AG04449 (cell line): Measurements from ENCODE around the gene ZNF280A.
"Not testable (repeated sequence)": the region's sequence is repeated elsewhere in the genome, so short reads cannot be mapped to it uniquely, and the experiment has no call there.

Source experiments
- CTCF ChIA-PET: fragments of 350-600 bp; formaldehyde crosslinking; extraction: SDS; loops from one replicate; lab custom pipeline; 2021; ENCODE audit warnings: antibody characterized with exemption; lab: Yijun Ruan, JAX
- POLR2A ChIA-PET: fragments of 400-600, 350-600 bp; formaldehyde crosslinking; extraction: SDS; loops from one replicate; lab custom pipeline; 2020; ENCODE audit warnings: antibody characterized with exemption, inconsistent platforms; lab: Yijun Ruan, JAX
- DNase-seq: peaks from one replicate; pipeline ENCODE4 v3.0.0-alpha.2; 2010; ENCODE audit warnings: low read depth, low spot score
- H3K4me3 ChIP-seq: 2 replicates; pipeline ENCODE4 v1.5.1; 2011; ENCODE audit warnings: low read depth, mild to moderate bottlenecking, control low read depth, low read length
- CTCF ChIP-seq: IDR thresholded peaks from one replicate; pipeline ENCODE4 v1.5.1; 2011; ENCODE audit warnings: mild to moderate bottlenecking, moderate library complexity, low read length, control low read depth, inconsistent platforms; ENCODE audit not compliant: insufficient read depth; ENCODE audit errors: missing control alignments

Gene ZNF280A

DNA sequence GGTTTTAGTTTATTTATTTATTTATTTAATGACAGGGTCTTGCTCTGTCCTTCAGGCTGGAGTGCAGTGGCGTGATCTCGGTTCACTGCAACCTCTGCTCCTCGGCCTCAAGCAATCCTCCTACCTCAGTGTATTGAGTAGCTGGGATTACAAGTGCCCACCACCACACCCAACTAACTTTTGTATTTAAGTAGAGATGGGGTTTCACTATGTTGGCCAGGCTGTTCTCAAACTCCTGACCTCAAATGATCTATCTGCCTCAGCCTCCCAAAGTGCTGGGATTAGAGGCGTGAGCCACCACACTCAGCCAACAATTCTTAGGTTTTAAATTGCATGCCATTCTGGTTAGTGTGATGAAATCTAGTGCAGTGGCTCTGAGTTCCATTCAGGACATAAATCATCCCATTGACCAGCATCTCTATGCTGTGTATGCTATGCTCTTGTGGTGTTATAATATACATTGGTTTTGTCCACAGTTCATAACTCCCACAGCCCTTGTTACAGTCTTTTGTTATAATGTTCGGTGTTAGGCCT lies 40.0 kb downstream of the ZNF280A start:
- H3K4me3 ChIP-seq: no peak overlapping the region
- CTCF ChIA-PET: interaction anchor here (5.6 kb wide), 1 partner anchor 17 kb away, joined by 36 read pairs; no protein-coding TSS in a partner anchor
- POLR2A ChIA-PET: no interaction called here
- no peak for TF ChIP-seq CTCF
- no peak for DNase-seq

DNA sequence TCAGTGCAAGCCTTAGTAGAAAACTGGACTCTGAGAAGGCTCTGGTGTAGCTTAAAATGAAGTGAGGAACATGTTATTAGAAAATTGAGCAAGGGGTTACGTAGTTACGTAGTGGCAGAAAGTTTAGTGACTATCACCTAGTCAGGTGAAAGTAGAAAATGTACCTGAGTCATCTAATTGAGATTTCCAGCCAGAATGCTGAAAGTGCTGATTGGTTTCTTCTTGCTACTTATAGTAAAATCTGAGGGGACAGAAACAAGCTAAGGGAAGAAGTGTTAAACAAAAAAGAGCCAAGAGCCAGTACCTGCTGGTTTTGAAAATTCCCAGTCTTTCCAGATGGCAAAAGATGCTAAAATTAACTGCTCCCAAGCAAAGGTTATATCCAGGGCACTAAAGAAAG lies 41.0 kb downstream of the ZNF280A start:
- H3K4me3 ChIP-seq: no peak overlapping the region
- CTCF ChIA-PET: interaction anchor here (5.6 kb wide), 1 partner anchor 16 kb away, joined by 36 read pairs; no protein-coding TSS in a partner anchor
- no peak for DNase-seq
- POLR2A ChIA-PET: interaction anchor here (0.6 kb wide), 1 partner anchor 29 kb away, joined by 3 read pairs; the partner anchor contains the start of gene ZNF280B
- TF ChIP-seq CTCF: no peak

GRCh38 chr22:22478470-22478869 lies 41.6 kb downstream of the ZNF280A start:
- H3K4me3 ChIP-seq: no peak overlapping the region
- POLR2A ChIA-PET: no interaction called here
- DNase-seq: no peak
- no peak for TF ChIP-seq CTCF
- CTCF ChIA-PET: interaction anchor here (5.6 kb wide), 1 partner anchor 15 kb away, joined by 36 read pairs; no protein-coding TSS in a partner anchor

DNA sequence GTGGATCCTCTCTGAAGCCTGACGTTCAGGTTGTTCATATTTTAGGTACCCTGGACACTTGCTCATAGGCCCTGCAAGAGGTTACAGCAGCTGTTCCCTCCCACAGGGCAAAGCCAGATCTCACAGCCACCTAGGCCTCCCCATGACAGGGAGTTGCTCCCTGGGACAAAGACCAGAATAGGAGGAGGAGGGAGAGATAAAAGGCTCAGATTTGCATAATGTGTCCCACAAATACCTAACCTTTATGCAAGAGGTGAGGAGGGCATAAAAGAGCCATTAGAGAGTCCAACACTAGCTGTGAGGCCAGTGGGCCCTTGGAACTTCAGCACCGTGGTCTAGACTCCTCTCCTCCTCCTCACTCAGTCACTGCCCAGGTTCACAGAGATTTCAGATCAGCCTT lies 45.3 kb downstream of the ZNF280A start:
- DNase-seq: no peak
- ChIA-PET POLR2A (no interaction called here), CTCF (interaction anchor here (0.9 to 1.1 kb wide), 2 partner anchors 480 to 484 kb away, joined by 3 to 5 read pairs; no protein-coding TSS in a partner anchor)
- no peak for TF ChIP-seq CTCF
- H3K4me3 ChIP-seq: no peak overlapping the region

- DNase-seq, H3K4me3 ChIP-seq, CTCF ChIA-PET, POLR2A ChIA-PET: not testable (repeated sequence)
Observed at GRCh38 chr22:22471104-22471503, 49.0 kb downstream of the ZNF280A start.

DNA sequence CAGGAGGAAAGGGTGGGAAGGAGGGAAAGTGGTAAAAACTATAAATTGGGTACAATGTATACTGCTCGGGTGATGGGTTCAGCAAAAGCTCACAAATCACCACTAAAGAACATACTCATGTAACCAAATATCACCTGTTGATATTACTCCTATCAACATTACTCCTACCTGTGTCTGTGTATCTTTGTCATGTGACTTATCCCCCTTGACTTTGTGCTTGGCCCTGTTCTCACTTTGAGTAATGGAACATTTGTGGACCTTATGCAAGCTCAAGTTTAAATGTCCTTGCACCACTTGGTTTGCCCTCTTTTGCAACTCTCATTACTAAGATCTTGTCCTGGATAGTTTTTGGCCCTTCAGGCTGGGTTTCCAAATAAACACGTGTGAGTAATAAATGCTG lies 50.5 kb downstream of the ZNF280A start:
- POLR2A ChIA-PET: no interaction called here
- no peak for DNase-seq
- H3K4me3 ChIP-seq: no peak overlapping the region
- CTCF ChIA-PET: no interaction called here
- TF ChIP-seq CTCF: no peak

DNA sequence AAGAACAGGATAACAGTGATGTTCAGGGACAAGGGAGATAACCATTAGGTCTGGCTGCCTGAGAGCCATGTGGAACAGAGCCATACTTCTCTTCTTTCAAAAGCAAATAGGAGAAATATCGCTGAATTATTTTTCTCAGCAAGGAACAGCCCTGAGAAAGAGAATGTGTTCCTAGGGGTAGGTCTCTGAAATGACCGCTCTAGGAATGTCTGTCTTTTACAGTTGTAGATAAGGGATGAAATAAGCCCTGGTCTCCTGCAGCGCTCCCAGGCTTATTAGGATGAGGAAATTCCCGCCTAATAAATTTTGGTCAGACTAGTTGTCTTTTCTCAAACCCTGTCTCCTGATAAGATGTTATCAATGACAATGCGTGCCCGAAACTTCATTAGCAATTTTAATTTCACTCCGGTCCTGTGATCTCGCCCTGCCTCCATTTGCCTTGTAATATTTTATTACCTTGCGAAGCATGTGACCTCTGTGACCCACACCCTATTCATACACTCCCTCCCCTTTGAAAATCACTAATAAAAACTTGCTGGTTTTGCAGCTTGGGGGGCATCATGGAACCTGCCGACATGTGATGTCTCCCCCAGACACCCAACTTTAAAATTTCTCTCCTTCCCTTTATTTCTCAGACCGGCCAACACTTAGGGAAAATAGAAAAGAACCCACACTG lies 51.1 kb downstream of the ZNF280A start:
- POLR2A ChIA-PET, DNase-seq, H3K4me3 ChIP-seq: not testable (repeated sequence)
- CTCF ChIA-PET: interaction anchor here (1.6 kb wide), 1 partner anchor 40 kb away, joined by 3 read pairs; no protein-coding TSS in a partner anchor
